ENCODE results near the gene MINDY4B.

DNA sequence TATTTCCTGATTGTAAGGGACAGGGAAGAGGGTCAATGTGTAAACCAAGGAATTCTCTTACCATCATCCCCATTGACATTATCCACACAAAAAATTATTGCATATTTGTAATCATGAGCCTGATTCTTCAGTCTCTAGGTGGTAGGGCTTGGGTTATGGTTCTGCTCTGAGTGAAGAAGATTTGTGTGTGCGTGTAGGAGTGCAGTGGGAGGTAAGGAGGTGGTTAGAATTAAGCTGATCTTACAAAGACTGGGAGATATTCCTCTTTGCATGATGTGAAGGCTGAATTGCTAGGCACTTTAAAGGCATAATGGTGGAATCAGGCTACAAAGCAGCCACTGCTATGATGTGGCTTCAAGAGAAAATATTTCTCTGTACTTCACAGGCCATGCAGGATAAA is 23.0 kb upstream of the MINDY4B start:
- no peak for TF ChIP-seq PAX5 (IDR thresholded peaks at IDR 0.05; ENCODE audit: insufficient read depth, low read length, severe bottlenecking)
- no peak for TF ChIP-seq POLR2AphosphoS5 (IDR thresholded peaks at IDR 0.05; ENCODE audit: low read depth, low read length)
- no peak for TF ChIP-seq POLR2A (IDR thresholded peaks at IDR 0.05; ENCODE audit: low read depth, low read length)
- no peak for TF ChIP-seq SPI1 (IDR thresholded peaks at IDR 0.05; ENCODE audit: low read depth, low read length)
- TF ChIP-seq POU2F2 (IDR thresholded peaks at IDR 0.05; ENCODE audit: low read depth, low read length) = no peak
- no peak for TF ChIP-seq TAF1 (IDR thresholded peaks at IDR 0.05; ENCODE audit: low read depth, low read length)

Data from GM12891 (cell line).